Measurements from ENCODE around the gene TCF3. TPM values are rescaled to one million over a fixed set of nuclear protein-coding genes. Genes with fewer than 3 reads are reported as not detected.
A peak's percentile ranks its signal among the peaks of the same experiment; 100 is the strongest.

The TCF3 gene
- total and polyA plus RNA-seq, 2 of the 8 experiments (the other 6 are each of a cell fraction or from before 2014, with no cell fraction given): 241 to 348 TPM

DNA sequence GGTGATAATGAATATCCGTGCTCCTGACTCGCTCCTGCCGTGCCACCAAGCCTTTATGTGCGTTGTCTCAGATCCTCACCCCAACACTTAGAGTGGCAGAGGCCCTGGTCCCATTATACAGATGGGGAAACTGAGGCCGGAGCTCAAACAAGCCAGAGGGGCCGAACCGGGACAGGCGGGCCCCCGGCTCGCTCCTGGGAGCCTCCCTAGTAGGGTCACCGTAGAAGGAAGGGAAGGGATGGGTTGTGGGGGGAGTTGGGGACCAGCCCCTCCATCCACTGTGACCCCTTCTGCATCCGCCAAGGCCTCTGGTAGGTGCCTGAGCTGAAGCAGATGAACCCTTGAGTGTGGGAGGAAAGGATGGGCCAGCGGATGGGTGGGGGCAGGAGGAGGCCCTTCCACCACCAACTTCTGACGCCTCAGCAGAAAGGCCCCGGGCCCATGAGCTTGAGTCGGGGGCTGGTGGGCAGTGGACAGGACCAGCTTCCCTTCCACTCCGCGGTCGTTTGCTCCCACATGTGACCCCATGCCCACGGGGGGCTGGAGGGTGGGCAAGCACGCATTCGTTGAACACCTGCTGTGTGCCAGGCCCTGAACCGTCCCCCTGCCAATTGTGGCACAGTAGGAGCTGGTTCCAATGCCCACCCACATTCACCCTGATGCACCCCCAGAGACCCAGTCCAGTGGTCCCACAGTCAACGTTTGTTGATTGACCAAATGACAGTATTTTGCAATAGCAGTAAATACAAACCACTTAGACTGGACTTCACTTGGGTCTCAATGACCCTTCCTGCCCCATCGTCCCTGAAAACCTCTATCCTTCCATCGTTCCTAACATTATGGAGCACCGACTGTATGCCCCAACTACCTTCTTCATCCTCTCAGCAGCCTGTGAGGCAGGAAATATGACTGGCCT, 24.2 kb upstream of the TCF3 start:
- Histone ChIP-seq H2BK120ac (replicated peaks; ENCODE audit: low read depth, low read length) (no peak overlapping the region), H3K4ac (replicated peaks; ENCODE audit: insufficient read length, low read depth, low read length) (peak overlapping the region; percentile 3), H3K36me3 (ENCODE audit: control insufficient read depth in 2 of 4, insufficient read depth in 4 of 4, low read length in 3 of 4) (no peaks in the 10 kb centered on the region), H3K4me1 (replicated peaks in 1 of 4; ENCODE audit: control insufficient read depth in 3 of 4, insufficient read depth in 4 of 4, low read length in 3 of 4) (peaks cover 0 to 6% (median 2%) of the 10 kb centered on the region in 4 experiments; a peak in 4 of 7 replicates), H2BK15ac (ENCODE audit: low read length) (no peak overlapping the region), H2BK12ac (ENCODE audit: low read depth, low read length) (0 out of 2 replicates have a peak overlapping the region, but pooled peaks have one; percentile 27), H3K23me2 (ENCODE audit: low read depth, low read length) (no peaks in the 10 kb centered on the region; the same call in none of the 2 replicates), H2AK5ac (ENCODE audit: low read depth, low read length) (no peak overlapping the region), H3K27me3 (replicated peaks in 1 of 4; ENCODE audit: control insufficient read depth in 3 of 4, extremely low read depth in 1 of 4, insufficient read depth in 3 of 4, low read length in 3 of 4) (peaks cover 14 to 52% (median 42%) of the 10 kb centered on the region in 4 experiments), H3K56ac (replicated peaks; ENCODE audit: insufficient read length, low read depth, low read length) (no peak overlapping the region), H3K9ac (replicated peaks in 1 of 4; ENCODE audit: extremely low read depth in 1 of 4, low read depth in 3 of 4, low read length in 3 of 4) (no peak overlapping the region), H4K20me1 (replicated peaks in 1 of 2; ENCODE audit: control insufficient read depth in 1 of 2, insufficient read depth in 2 of 2, low read length in 2 of 2) (peaks cover 0 to 6% of the 10 kb centered on the region in 2 experiments), H2AFZ (ENCODE audit: low read length) (no peak overlapping the region), H4K8ac (ENCODE audit: extremely low read depth, insufficient read depth, low read length) (peak overlapping the region; percentile 83; the same call in 1 of the 2 replicates), H4K5ac (ENCODE audit: insufficient read length, low read depth, low read length) (no peak overlapping the region), H3K4me2 (ENCODE audit: insufficient read depth in 1 of 2, low read depth in 2 of 2, low read length in 2 of 2) (peak overlapping the region; percentile 43 to 55; a peak in 3 of 4 replicates), H2BK20ac (ENCODE audit: low read length) (no peak overlapping the region), H4K91ac (replicated peaks; ENCODE audit: insufficient read length, low read length) (no peak overlapping the region), H3K4me3 (ENCODE audit: extremely low read depth in 1 of 4, insufficient read depth in 2 of 4, low read depth in 3 of 4, low read length in 4 of 4) (peak overlapping the region in 2 of 4 experiments; percentile 18 to 59; a peak in 4 of 8 replicates), H3K18ac (ENCODE audit: extremely low read depth, low read length) (no peak overlapping the region), H3K9me3 (ENCODE audit: insufficient read depth in 2 of 2, low read depth in 1 of 2, low read length in 1 of 2) (no peaks in the 10 kb centered on the region), H3K23ac (ENCODE audit: insufficient read length) (no peak overlapping the region), H2BK5ac (ENCODE audit: low read depth, low read length) (no peak overlapping the region), H3K79me1 (ENCODE audit: low read depth, low read length) (no peaks in the 10 kb centered on the region), H3K79me2 (ENCODE audit: control insufficient read depth in 1 of 2, insufficient read depth in 2 of 2, low read length in 2 of 2) (no peaks in the 10 kb centered on the region), H3K14ac (ENCODE audit: insufficient read length) (no peak overlapping the region), H3K27ac (ENCODE audit: low read depth, low read length) (no peak overlapping the region)
- CTCF ChIA-PET (ENCODE audit: partially characterized antibody): interaction anchor here (1.0 to 1.9 kb wide), 4 partner anchors 47 to 150 kb away, joined by 3 to 5 read pairs (median 3); no protein-coding TSS in a partner anchor
- POLR2A ChIA-PET (ENCODE audit: partially characterized antibody): no interaction called here
- FAIRE-seq: no peak
- 70% methylated on average over 24 of the region's 27 CpGs; no CpG with 5 or more reads in 1 of the 2 experiments for WGBS, 2 experiments (ENCODE audit: extremely low coverage in 1 of 2, insufficient coverage in 1 of 2, insufficient read length in 1 of 2, insufficient replicate concordance in 2 of 2, low coverage in 1 of 2, low lambda C conversion rate in 2 of 2, missing lambda C conversion rate in 1 of 2)
- DNase-seq (ENCODE audit: low read depth in 1 of 2, low spot score in 2 of 2): no peak
- TF ChIP-seq HDAC2 (IDR thresholded peaks at IDR 0.05; ENCODE audit: borderline replicate concordance in 1 of 2, low read depth in 2 of 2, low read length in 2 of 2): peak in 1 of 2 experiments; percentile 51; a peak in 1 of 4 replicates
- TF ChIP-seq KDM1A (IDR thresholded peaks at IDR 0.05; ENCODE audit: borderline replicate concordance, low read length): 0 out of 2 replicates have a peak, but pooled peaks have one; percentile 42
- no peak for TF ChIP-seq POU5F1 (IDR thresholded peaks at IDR 0.05; ENCODE audit: low read depth, low read length)
- TF ChIP-seq HDAC6 (IDR thresholded peaks at IDR 0.05; ENCODE audit: low read depth, low read length): no peak
- no peak for TF ChIP-seq YY1 (IDR thresholded peaks at IDR 0.05; ENCODE audit: low read depth, low read length)
- TF ChIP-seq NRF1 (IDR thresholded peaks at IDR 0.05; ENCODE audit: low read depth, low read length): no peak
- TF ChIP-seq SIRT6 (IDR thresholded peaks at IDR 0.05; ENCODE audit: low read length): no peak
- peak; percentile 15 for TF ChIP-seq EZH2 (IDR thresholded peaks at IDR 0.05; ENCODE audit: low read depth, low read length, severe bottlenecking)

All from H1 (cell line).